Central memory CD8-positive, alpha-beta T cell (primary cell): ENCODE results near the gene PTEN.
"Not testable (repeated sequence)": the region's sequence is repeated elsewhere in the genome, so short reads cannot be mapped to it uniquely, and the experiment has no call there.

Experiments used
- ATAC-seq: fragments of 150-1000 bp; cut with Tn5 transposase; replicated peaks from 2 replicates; pipeline ENCODE4 v1.10.0; 2022; ENCODE audit warnings: mild to moderate bottlenecking, moderate FRiP score, moderate number of reproducible peaks; ENCODE audit not compliant: poor library complexity, severe bottlenecking; ENCODE audit errors: extremely low read depth
- DNase-seq, 2 donors: peaks; one replicate each; pipeline ENCODE4 v3.0.0; 2021; ENCODE audit warnings: low spot score in 2 of 2
- H3K27ac Mint-ChIP-seq: one replicate; pipeline ENCODE4 v1.8.0; 2022; ENCODE audit warnings: low read depth, mild to moderate bottlenecking, moderate library complexity, mixed read lengths
- H3K27me3 Mint-ChIP-seq: one replicate; pipeline ENCODE4 v1.8.0; 2022; ENCODE audit warnings: mixed read lengths
- H3K36me3 Mint-ChIP-seq: one replicate; pipeline ENCODE4 v1.8.0; 2022; ENCODE audit warnings: mild to moderate bottlenecking, moderate library complexity, mixed read lengths; ENCODE audit not compliant: insufficient read depth
- H3K4me1 Mint-ChIP-seq: one replicate; pipeline ENCODE4 v1.8.0; 2022; ENCODE audit warnings: mixed read lengths
- H3K4me3 Mint-ChIP-seq: one replicate; pipeline ENCODE4 v1.8.0; 2022; ENCODE audit warnings: mild to moderate bottlenecking, moderate library complexity, mixed read lengths
- H3K9me3 Mint-ChIP-seq: one replicate; pipeline ENCODE4 v1.8.0; 2022; ENCODE audit warnings: mixed read lengths

The PTEN gene

GRCh38 chr10:87850742-87851205 is 12.7 kb upstream of the PTEN start:
- DNase-seq (peak; percentile 17 to 20), ATAC-seq (peak; percentile 58)
- Mint-ChIP-seq H3K27me3 (no peaks in the 10 kb centered on the region), H3K4me3 (no peak overlapping the region), H3K9me3 (no peaks in the 10 kb centered on the region), H3K36me3 (peaks cover 2% of the 10 kb centered on the region), H3K27ac (no peak overlapping the region), H3K4me1 (no peaks in the 10 kb centered on the region)

GRCh38 chr10:87852089-87852488 is 11.3 kb upstream of the PTEN start:
- no peaks in the 10 kb centered on the region for H3K27me3 Mint-ChIP-seq
- H3K4me3 Mint-ChIP-seq: no peak overlapping the region
- no peak overlapping the region for H3K27ac Mint-ChIP-seq
- no peaks in the 10 kb centered on the region for H3K9me3 Mint-ChIP-seq
- peaks cover 2% of the 10 kb centered on the region for H3K36me3 Mint-ChIP-seq
- DNase-seq: no peak
- no peaks in the 10 kb centered on the region for H3K4me1 Mint-ChIP-seq
- ATAC-seq: no peak

GRCh38 chr10:87855247-87855646 is 8.2 kb upstream of the PTEN start:
- H3K4me3 Mint-ChIP-seq, H3K27ac Mint-ChIP-seq, H3K4me1 Mint-ChIP-seq, H3K9me3 Mint-ChIP-seq, DNase-seq, H3K36me3 Mint-ChIP-seq, H3K27me3 Mint-ChIP-seq, ATAC-seq: not testable (repeated sequence)

GRCh38 chr10:87855665-87856064 is 7.8 kb upstream of the PTEN start:
- not testable (repeated sequence) for H3K27ac Mint-ChIP-seq, H3K9me3 Mint-ChIP-seq, H3K4me3 Mint-ChIP-seq

GRCh38 chr10:87860156-87860795 is 3.1 kb upstream of the PTEN start:
- peaks cover 30% of the 10 kb centered on the region for H3K4me1 Mint-ChIP-seq
- peaks cover 33% of the 10 kb centered on the region for H3K36me3 Mint-ChIP-seq
- DNase-seq: peak in 1 of 2 donors; percentile 17
- no peak overlapping the region for H3K27ac Mint-ChIP-seq
- no peaks in the 10 kb centered on the region for H3K9me3 Mint-ChIP-seq
- ATAC-seq: no peak
- H3K4me3 Mint-ChIP-seq: peak overlapping the region; percentile 36
- no peaks in the 10 kb centered on the region for H3K27me3 Mint-ChIP-seq

More at GRCh38 chr10:87855665-87856064, 7.8 kb upstream of the PTEN start:
- DNase-seq, H3K27me3 Mint-ChIP-seq, ATAC-seq, H3K36me3 Mint-ChIP-seq, H3K4me1 Mint-ChIP-seq: not testable (repeated sequence)

- peak overlapping the region; percentile 89 for H3K4me3 Mint-ChIP-seq
- peaks cover 37% of the 10 kb centered on the region for H3K4me1 Mint-ChIP-seq
- no peak for ATAC-seq
- no peaks in the 10 kb centered on the region for H3K9me3 Mint-ChIP-seq
- peak overlapping the region; percentile 91 for H3K27ac Mint-ChIP-seq
- no peak for DNase-seq
- no peaks in the 10 kb centered on the region for H3K27me3 Mint-ChIP-seq
- H3K36me3 Mint-ChIP-seq: peaks cover 32% of the 10 kb centered on the region
Measured at GRCh38 chr10:87860816-87861403, 2.5 kb upstream of the PTEN start.

GRCh38 chr10:87861566-87861952 is 1.9 kb upstream of the PTEN start:
- DNase-seq (no peak), ATAC-seq (no peak)
- H3K27me3 Mint-ChIP-seq: no peaks in the 10 kb centered on the region
- peak overlapping the region; percentile 89 for H3K4me3 Mint-ChIP-seq
- H3K36me3 Mint-ChIP-seq: peaks cover 33% of the 10 kb centered on the region
- peak overlapping the region; percentile 91 for H3K27ac Mint-ChIP-seq
- no peaks in the 10 kb centered on the region for H3K9me3 Mint-ChIP-seq
- H3K4me1 Mint-ChIP-seq: peaks cover 41% of the 10 kb centered on the region

GRCh38 chr10:87861953-87862678 is 1.3 kb upstream of the PTEN start:
- ATAC-seq (peak; percentile 61), DNase-seq (peak; percentile 88 to 89)
- no peaks in the 10 kb centered on the region for H3K9me3 Mint-ChIP-seq
- peaks cover 47% of the 10 kb centered on the region for H3K4me1 Mint-ChIP-seq
- peaks cover 35% of the 10 kb centered on the region for H3K36me3 Mint-ChIP-seq
- H3K27me3 Mint-ChIP-seq: no peaks in the 10 kb centered on the region
- H3K27ac Mint-ChIP-seq: peak overlapping the region; percentile 91
- H3K4me3 Mint-ChIP-seq: peak overlapping the region; percentile 89

GRCh38 chr10:87862679-87863052 is 759 bp upstream of the PTEN start:
- H3K9me3 Mint-ChIP-seq: no peaks in the 10 kb centered on the region
- peaks cover 47% of the 10 kb centered on the region for H3K4me1 Mint-ChIP-seq
- peaks cover 37% of the 10 kb centered on the region for H3K36me3 Mint-ChIP-seq
- H3K4me3 Mint-ChIP-seq: peak overlapping the region; percentile 89
- no peaks in the 10 kb centered on the region for H3K27me3 Mint-ChIP-seq
- peak overlapping the region; percentile 91 for H3K27ac Mint-ChIP-seq
- ATAC-seq (peak; percentile 55), DNase-seq (no peak)

- ATAC-seq, H3K9me3 Mint-ChIP-seq, H3K27me3 Mint-ChIP-seq, DNase-seq: not testable (repeated sequence)
- Mint-ChIP-seq H3K4me3 (peak overlapping the region; percentile 89), H3K36me3 (peaks cover 40% of the 10 kb centered on the region), H3K4me1 (peaks cover 55% of the 10 kb centered on the region), H3K27ac (peak overlapping the region; percentile 91)
Measured at GRCh38 chr10:87863951-87864495, 598 bp downstream of the PTEN start.

GRCh38 chr10:87864496-87865059 is 1.2 kb downstream of the PTEN start:
- Mint-ChIP-seq H3K9me3 (no peaks in the 10 kb centered on the region), H3K36me3 (peaks cover 40% of the 10 kb centered on the region), H3K27ac (peak overlapping the region; percentile 91), H3K4me3 (peak overlapping the region; percentile 89), H3K27me3 (no peaks in the 10 kb centered on the region), H3K4me1 (peaks cover 59% of the 10 kb centered on the region)
- DNase-seq (no peak), ATAC-seq (no peak)

GRCh38 chr10:87865241-87865881 is 1.9 kb downstream of the PTEN start:
- DNase-seq (no peak), ATAC-seq (no peak)
- peaks cover 39% of the 10 kb centered on the region for H3K36me3 Mint-ChIP-seq
- H3K9me3 Mint-ChIP-seq: no peaks in the 10 kb centered on the region
- peaks cover 61% of the 10 kb centered on the region for H3K4me1 Mint-ChIP-seq
- no peaks in the 10 kb centered on the region for H3K27me3 Mint-ChIP-seq
- peak overlapping the region; percentile 91 for H3K27ac Mint-ChIP-seq
- H3K4me3 Mint-ChIP-seq: peak overlapping the region; percentile 89
